KMS-11 (cell line): ENCODE data around the gene MED31.

Experiments
- H2AFZ ChIP-seq: fragments of 200-600 bp; sonication (generic); 2 replicates; pipeline ENCODE4 v1.6.1; 2016; ENCODE audit warnings: antibody characterized with exemption, mixed run types, low read depth
- H3K27ac ChIP-seq: fragments of 200-600 bp; sonication (generic); 2 replicates; pipeline ENCODE4 v1.6.1; 2016; ENCODE audit warnings: mild to moderate bottlenecking, mixed run types
- H3K27me3 ChIP-seq: fragments of 200-600 bp; sonication (generic); 2 replicates; pipeline ENCODE4 v1.6.1; 2017; ENCODE audit warnings: mild to moderate bottlenecking, low read depth, mixed run types, moderate library complexity; ENCODE audit not compliant: insufficient read depth
- H3K36me3 ChIP-seq: fragments of 200-600 bp; sonication (generic); 2 replicates; pipeline ENCODE4 v1.6.1; 2017; ENCODE audit warnings: mild to moderate bottlenecking, mixed run types; ENCODE audit not compliant: insufficient read depth
- H3K4me1 ChIP-seq: fragments of 200-600 bp; sonication (generic); 2 replicates; pipeline ENCODE4 v1.6.1; 2016; ENCODE audit warnings: mild to moderate bottlenecking, low read depth, mixed run types; ENCODE audit not compliant: poor library complexity, severe bottlenecking
- H3K4me2 ChIP-seq: fragments of 200-600 bp; sonication (generic); 2 replicates; pipeline ENCODE4 v1.7.0; 2016; ENCODE audit warnings: mild to moderate bottlenecking, mixed run types
- H3K4me3 ChIP-seq: fragments of 200-600 bp; sonication (generic); IDR thresholded peaks from 2 replicates; pipeline ENCODE4 v1.6.1; 2017; ENCODE audit warnings: low read depth, low read length, mixed read lengths; ENCODE audit not compliant: insufficient read depth
- H3K79me2 ChIP-seq: fragments of 200-600 bp; sonication (generic); 2 replicates; pipeline ENCODE4 v1.6.1; 2016; ENCODE audit warnings: low read depth, mixed run types; ENCODE audit not compliant: insufficient read depth
- H3K9ac ChIP-seq: fragments of 200-600 bp; sonication (generic); 2 replicates; pipeline ENCODE4 v1.6.1; 2016; ENCODE audit warnings: mild to moderate bottlenecking, mixed run types
- H4K20me1 ChIP-seq: fragments of 200-600 bp; sonication (generic); 2 replicates; pipeline ENCODE4 v1.6.1; 2016; ENCODE audit warnings: mild to moderate bottlenecking, mixed run types; ENCODE audit not compliant: insufficient read depth
- CTCF ChIP-seq: fragments of 200-600 bp; sonication (generic); conservative IDR thresholded peaks from 2 replicates; pipeline ENCODE4 v1.6.1; 2017; ENCODE audit warnings: low read depth, mild to moderate bottlenecking, antibody characterized with exemption, low read length, moderate library complexity, mixed read lengths

The MED31 gene

GRCh38 chr17:6640536-6641246, 10.7 kb downstream of the MED31 start, which contains the start of the genes KIAA0753 and TXNDC17:
KIAA0753 (minus strand) TSS chr17:6640711; CDS start chr17:6635103, 5,608 bp downstream.
TXNDC17 (plus strand) TSS chr17:6641060; CDS start chr17:6641083, 23 bp downstream.
- H3K27me3 ChIP-seq: no peaks in the 10 kb centered on the region
- TF ChIP-seq CTCF: no peak
- no peaks in the 10 kb centered on the region for H3K79me2 ChIP-seq
- H3K36me3 ChIP-seq: no peaks in the 10 kb centered on the region
- H4K20me1 ChIP-seq: no peaks in the 10 kb centered on the region
- peak within 1 kb of the TSS; percentile 40 for H3K27ac ChIP-seq
- no peak within 1 kb of the TSS for H3K4me3 ChIP-seq
- H3K4me2 ChIP-seq: peak within 1 kb of the TSS; percentile 17
- no peaks in the 10 kb centered on the region for H3K4me1 ChIP-seq
- peak within 1 kb of the TSS; percentile 34; the same call in 1 of the 2 replicates for H2AFZ ChIP-seq
- H3K9ac ChIP-seq: peak within 1 kb of the TSS; percentile 37; the same call in 1 of the 2 replicates

- TF ChIP-seq CTCF: no peak
These were observed 11.5 kb downstream of the MED31 start for GRCh38 chr17:6639586-6640535.

GRCh38 chr17:6639014-6639585, 12.3 kb downstream of the MED31 start:
- Histone ChIP-seq H3K9ac (no peak overlapping the region; the same call in 1 of the 2 replicates), H3K27me3 (no peaks in the 10 kb centered on the region), H3K4me3 (no peak overlapping the region), H3K4me2 (no peak overlapping the region; the same call in 1 of the 2 replicates), H3K27ac (no peak overlapping the region), H2AFZ (no peak overlapping the region), H3K79me2 (no peaks in the 10 kb centered on the region), H3K36me3 (no peaks in the 10 kb centered on the region), H3K4me1 (no peaks in the 10 kb centered on the region), H4K20me1 (no peaks in the 10 kb centered on the region)
- TF ChIP-seq CTCF: no peak

More at GRCh38 chr17:6639586-6640535, 11.5 kb downstream of the MED31 start:
- Histone ChIP-seq H3K36me3 (no peaks in the 10 kb centered on the region), H3K9ac (peak overlapping the region; percentile 37; the same call in 1 of the 2 replicates), H3K4me2 (no peak overlapping the region; the same call in 1 of the 2 replicates), H3K27me3 (no peaks in the 10 kb centered on the region), H4K20me1 (no peaks in the 10 kb centered on the region), H3K79me2 (no peaks in the 10 kb centered on the region), H2AFZ (no peak overlapping the region), H3K4me1 (no peaks in the 10 kb centered on the region), H3K27ac (peak overlapping the region; percentile 40; the same call in 1 of the 2 replicates), H3K4me3 (no peak overlapping the region)

- Histone ChIP-seq H3K4me3 (no peak overlapping the region), H3K27ac (no peak overlapping the region)
These were observed 13.1 kb downstream of the MED31 start for GRCh38 chr17:6638046-6638908.

More at GRCh38 chr17:6638046-6638908, 13.1 kb downstream of the MED31 start:
- no peaks in the 10 kb centered on the region for H3K27me3 ChIP-seq
- no peaks in the 10 kb centered on the region for H4K20me1 ChIP-seq
- no peaks in the 10 kb centered on the region for H3K4me1 ChIP-seq
- H3K79me2 ChIP-seq: no peaks in the 10 kb centered on the region
- H2AFZ ChIP-seq: no peak overlapping the region
- no peaks in the 10 kb centered on the region for H3K36me3 ChIP-seq
- no peak for TF ChIP-seq CTCF
- H3K9ac ChIP-seq: no peak overlapping the region
- no peak overlapping the region for H3K4me2 ChIP-seq
